ENCODE measurements around the gene SFTA2. TPM values are rescaled to one million over a fixed set of nuclear protein-coding genes. Genes with fewer than 3 reads are reported as not detected.
A peak's percentile ranks its signal among the peaks of the same experiment; 100 is the strongest.
"Not testable (repeated sequence)": the region's sequence is repeated elsewhere in the genome, so short reads cannot be mapped to it uniquely, and the experiment has no call there.

SFTA2 gene
- total RNA-seq, 1 donor from 2014 or later = not detected

DNA sequence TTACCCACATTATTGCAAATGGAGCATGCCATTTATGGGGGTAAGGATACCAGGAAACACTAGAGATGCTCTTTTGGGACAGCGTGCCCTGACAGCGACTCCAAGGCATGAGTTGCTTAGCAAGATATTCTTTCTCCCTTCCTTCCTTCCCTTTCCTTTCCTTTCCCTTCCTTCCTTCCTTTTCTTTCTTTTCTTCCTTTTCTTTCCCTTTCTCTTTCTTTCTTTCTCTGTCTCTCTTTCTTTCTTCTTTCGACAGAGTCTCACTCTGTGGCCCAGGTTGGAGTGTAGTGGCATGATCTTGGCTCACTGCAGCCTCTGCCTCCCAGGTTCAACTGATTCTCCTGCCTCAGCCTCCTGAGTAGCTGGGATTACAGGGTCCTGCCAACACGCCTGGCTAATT, 12.1 kb upstream of the SFTA2 start:
- no peak for DNase-seq (ENCODE audit: low spot score)

DNA sequence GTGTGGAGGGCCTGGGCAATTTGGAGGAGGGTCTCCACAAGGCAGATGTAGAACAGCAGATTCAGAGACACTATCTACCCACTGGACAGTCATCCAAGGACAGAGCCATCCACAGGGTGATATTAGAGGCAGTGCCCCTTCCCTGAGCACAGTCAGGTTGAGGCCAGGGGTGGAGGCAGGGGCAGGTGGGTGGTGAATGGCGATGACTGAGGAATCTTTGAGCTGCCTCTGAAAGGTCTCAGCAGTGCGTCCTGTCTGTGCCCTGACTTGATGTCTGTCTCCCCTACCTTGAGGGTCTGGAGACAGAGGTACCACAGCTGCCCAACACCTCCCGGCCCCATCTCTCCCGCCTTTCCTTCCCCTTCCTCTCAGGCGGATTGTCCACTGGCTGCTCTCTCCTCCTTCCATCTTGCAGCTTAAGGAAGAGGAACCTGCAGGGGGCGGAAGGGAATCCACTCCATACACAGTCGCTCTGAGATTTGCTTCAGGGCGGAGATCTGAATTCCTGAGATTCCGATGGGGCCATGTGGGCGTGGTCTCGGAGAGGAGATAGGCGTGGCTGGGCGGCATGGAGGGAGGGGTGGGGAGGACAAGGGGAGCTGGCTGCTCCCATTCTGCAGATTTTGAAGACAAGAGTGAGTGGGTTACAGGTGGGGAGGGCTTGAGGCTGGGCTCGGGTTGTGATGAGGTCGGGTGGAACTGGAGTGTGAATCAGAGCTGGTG, 10.5 kb upstream of the SFTA2 start:
- DNase-seq (ENCODE audit: low spot score) = no peak

DNA sequence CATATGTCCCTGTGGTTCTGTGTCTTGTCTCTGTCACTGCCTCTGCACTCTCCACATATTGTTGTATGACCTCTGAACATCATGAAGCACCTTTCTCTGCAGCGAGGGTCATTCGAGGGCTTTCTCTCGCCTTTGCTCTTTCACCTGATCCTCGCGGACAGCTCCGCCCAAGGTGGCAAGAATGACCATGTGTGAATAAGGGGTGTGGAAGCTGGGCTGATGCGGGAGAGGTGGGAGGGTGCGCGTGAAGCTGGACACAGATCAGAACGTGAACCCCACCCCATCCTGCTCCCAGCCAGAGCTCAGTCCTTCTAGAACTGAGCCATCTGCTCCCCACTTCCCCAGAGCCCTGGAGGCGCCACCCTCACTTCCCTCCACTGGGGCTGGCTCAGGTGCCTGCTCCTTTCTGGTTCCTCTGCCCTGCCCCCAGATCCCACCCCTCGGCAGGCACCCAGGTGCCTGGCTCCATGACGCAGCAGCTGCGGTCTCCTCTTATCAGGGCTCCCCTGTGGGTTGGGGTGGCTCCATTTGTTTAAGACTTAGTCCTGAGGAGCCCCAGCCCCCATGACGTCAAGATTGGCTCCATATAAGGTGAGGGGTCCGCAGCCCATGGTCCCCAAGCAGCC, 8.5 kb upstream of the SFTA2 start, which contains the start of gene MUCL3:
Gene MUCL3 (plus strand): TSS at position 613 of the 626 bp plus-strand sequence. CDS start 27 bp downstream, outside the sequence.
- no peak for DNase-seq (ENCODE audit: low spot score)

DNA sequence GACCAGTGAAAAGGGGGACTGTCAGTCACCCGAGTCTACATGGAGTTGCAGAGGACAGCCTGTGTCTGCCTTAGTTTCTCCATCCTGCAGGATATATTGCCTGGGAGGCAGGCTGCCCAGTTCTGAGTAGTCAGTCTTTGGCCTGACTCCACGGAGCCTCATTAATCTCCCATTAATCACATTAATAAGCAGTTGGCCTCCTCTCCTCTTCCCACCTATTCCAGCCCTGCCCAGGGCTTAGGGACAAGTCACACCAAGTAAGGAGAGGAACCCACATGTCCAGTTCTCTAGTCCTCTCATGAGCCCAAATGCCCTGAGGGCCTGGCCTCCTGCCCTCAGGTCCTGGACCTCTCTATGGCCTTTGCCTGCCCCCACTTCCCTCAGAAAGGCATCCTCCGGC, 7.5 kb upstream of the SFTA2 start:
- no peak for DNase-seq (ENCODE audit: low spot score)

DNA sequence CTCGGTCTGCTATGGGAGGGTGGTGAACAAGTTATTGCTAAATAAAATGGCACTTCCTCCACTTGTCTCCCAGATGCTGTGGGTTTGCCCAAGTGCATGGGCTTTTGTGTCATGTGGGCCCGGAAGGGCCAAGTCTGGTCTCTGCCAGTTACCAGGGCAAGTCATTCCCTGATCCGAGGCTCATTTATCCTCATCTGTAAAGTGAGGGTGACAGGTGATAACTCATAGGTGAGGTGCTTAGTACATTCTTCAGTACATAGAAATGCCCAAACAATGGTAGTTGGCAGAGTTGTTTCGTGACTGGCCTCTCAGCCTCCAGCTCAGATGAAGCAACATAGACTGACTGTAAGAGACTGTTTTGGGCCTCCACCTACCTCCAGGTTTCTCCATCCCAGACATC, 6.8 kb upstream of the SFTA2 start:
- no peak for DNase-seq (ENCODE audit: low spot score)

DNA sequence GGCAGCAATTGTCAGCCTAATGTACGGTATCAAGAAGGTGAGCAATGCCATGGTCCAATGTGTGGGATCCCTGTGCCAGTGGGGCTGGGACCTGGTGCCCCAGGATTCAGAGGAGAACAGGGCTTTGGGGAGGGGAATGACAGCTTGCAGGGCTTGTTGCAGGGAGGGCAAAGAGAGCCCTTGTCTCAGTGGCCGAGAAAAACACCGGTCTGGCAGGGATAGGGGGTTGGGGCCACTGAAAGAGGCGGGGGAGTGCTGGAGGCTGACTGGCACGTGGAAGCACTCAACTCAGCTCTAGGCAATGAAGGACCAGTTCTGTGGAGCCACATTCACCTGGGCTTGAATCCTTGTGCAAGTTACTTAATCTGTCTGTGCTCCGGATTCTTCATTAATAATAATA, 5.3 kb upstream of the SFTA2 start:
- no peak for DNase-seq (ENCODE audit: low spot score)

DNA sequence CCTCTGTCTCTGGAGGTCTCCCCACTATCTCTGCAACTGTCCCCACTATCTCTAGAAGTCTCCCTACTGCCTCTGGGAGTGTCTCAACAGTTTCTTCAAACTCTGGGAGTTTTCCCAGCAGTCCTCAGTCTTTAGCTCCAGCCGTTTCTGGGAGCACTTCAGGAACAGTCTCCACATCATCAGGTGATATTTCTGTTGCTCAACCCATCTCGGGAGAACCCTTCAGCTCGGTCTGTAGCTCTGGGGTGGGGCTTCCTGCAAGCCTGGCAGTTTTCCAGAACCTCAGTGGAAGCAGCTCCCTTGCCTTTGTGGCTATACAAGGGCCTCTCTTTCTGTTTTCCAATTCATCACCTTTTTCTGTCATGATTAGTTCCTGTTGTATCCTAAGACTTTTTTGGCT, 3.0 kb upstream of the SFTA2 start:
- no peak for DNase-seq (ENCODE audit: low spot score)

DNA sequence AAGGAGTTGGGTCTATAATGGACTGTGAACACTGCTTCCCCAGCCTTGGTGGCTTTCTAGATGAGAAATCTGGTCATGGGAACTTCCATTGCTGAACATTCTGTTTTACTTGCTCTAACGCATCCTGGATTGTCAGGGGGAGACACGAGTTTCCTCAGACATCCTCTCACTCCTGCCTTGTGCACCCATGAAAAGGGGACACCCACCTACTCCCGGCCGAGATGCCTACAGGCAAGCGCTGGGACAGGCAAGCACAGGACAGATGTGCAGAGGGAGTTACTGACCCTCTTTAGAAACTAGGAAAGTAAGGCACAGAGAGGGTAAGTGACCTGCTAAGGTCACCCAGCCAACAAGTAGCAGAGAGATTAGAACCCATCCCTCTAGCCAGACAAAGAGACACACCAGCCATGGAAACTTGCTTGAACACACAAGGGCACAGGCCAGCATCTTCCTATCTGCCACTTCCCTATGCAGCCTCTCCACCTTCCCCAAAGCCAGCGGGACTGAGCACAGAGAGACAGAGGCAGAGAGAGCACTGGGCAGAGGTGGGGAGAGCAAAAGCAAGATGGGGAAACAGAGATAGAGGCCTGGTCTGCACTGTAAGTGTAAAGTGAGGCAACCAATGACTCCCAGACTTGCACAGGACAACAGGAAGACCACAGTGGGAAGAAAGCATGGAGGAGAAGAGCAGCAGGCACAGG, 845 bp upstream of the SFTA2 start:
- DNase-seq (ENCODE audit: low spot score) = no peak

DNA sequence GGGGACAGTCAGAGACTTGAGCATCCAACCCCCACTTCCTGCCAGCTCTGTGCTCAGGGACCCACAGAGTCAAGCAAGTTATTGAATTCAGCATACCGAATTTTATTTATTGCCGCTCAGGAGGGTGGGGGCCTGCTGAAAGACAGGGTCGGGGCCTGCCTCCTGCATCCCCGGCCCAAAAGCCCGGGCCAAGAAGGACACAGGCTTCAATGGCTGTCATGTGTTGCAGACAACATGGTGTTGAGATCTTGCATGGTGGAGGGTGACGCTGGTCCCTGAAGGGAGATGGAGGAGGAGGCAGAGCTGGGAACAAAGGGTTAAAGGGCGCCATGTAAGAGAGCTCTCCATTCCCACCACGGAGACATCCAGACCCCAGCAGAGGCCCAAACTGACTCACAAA, 698 bp downstream of the SFTA2 start:
- no peak for DNase-seq (ENCODE audit: low spot score)

DNA sequence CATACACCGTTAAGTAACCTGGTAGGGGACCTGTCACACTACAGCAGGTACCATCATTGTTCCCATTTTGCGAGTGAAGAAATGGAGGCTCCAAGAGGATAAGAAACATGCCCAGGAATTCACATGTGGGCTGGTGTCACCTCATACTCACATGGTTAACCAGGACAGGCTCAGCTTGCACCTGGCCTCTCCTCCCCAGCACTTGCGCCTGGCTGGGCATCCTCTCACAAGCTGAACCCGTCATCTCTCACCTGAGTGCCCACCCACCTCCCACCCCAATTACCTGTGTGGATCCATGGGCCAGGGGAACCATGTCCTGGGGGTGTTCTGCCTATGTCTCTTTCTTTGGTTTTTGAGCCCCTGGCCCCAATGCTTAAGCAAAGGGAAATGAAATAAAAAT, 1.5 kb downstream of the SFTA2 start:
- no peak for DNase-seq (ENCODE audit: low spot score)

DNA sequence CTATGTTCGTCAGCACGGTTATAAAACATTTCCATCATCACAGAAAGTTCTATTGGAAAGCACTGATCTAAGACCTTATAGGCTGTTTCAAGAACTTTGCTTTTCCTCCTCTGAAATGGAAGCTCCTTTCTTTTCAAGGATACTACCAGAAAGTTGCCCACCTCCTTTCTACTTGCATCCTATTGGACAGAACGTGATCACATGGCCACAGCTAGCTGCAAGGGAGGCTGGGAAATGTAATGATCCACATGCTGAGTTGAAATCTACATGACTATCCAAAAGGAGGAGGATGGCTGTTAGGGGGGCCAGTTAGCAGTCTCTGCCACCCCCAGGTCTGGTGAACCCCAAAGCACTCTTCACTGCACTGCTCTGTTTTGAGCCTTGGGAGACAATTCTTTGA, 3.3 kb downstream of the SFTA2 start:
- no peak for DNase-seq (ENCODE audit: low spot score)

DNA sequence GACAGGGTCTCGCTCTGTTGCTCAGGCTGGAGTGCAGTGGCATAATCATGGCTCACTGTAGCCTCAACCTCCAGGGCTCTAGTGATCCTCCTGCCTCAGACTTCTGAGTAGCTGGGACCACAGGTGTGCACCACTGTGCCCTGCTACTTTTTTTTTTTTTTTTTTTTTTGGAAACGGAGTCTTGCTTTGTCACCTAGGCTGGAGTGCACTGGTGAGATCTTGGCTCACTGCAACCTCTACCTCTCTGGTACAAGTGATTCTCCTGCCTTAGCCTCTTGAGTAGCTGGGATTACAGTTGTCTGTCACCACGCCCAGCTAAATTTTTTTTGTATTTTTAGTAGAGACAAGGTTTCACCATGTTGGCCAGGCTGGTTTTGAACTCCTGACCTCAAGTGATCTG, 4.9 kb downstream of the SFTA2 start:
- not testable (repeated sequence) for DNase-seq (ENCODE audit: low spot score)

DNA sequence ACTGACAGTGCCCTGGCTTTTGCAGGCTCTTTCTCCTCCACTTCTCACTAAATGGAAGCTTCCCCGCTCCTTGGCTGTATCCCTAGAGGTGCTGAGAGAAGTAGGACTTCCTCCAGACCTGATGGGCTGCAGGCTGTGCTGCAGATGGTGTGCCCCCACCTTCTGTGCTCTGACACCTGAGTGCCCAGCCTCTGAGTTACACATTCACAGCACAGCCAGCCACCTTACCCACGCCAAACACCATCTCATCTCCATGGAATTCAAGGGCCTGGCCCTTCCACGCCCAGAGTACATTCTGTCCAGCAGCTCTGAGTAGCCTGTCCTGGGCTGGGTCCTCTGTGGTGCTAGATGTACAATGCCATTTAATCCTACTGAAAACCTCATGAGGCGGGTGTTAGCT, 5.3 kb downstream of the SFTA2 start:
- DNase-seq (ENCODE audit: low spot score) = no peak

DNA sequence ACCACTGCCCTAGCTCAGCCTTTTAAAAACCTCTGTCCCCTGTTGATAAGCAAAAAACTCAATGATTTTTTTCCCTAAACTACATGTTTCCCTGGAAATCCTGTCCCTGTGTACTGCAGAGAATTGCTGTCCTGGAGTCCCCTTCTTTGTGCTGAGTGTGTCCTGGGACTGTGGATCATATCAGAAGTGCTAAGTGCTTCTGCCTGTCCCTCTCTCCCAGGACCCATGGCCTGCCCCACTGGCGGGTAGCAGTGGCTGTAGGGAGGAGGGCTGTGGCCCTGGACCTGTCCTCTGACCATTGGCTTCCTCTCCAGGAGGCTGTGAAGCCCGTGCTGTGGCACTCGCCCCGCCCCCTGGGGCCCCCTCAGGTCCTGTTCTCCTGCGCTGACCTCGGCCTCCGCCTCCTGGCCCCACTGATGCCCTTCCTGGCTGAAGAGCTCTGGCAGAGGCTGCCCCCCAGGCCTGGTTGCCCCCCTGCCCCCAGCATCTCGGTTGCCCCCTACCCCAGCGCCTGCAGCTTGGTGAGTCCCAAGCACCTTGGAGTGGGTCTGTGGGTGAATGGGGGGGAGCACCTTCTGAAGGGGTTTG, 7.8 kb downstream of the SFTA2 start:
- not testable (repeated sequence) for DNase-seq (ENCODE audit: low spot score)

DNA sequence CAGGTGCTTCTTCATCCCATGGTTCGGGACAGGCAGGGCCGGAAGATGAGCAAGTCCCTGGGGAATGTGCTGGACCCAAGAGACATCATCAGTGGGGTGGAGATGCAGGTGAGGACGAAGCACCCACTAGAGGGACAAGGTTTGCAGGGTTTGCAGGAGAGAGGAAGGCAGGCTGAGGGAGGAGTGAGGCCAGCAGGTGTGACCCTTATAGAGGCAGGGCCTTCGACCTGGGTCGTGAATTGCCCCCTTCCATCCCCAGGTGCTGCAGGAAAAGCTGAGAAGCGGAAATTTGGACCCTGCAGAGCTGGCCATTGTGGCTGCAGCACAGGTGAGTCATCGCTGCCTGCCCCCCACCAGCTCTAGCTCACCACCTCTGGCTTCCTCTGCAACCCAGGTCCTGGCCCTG, 9.5 kb downstream of the SFTA2 start:
- no peak for DNase-seq (ENCODE audit: low spot score)

DNA sequence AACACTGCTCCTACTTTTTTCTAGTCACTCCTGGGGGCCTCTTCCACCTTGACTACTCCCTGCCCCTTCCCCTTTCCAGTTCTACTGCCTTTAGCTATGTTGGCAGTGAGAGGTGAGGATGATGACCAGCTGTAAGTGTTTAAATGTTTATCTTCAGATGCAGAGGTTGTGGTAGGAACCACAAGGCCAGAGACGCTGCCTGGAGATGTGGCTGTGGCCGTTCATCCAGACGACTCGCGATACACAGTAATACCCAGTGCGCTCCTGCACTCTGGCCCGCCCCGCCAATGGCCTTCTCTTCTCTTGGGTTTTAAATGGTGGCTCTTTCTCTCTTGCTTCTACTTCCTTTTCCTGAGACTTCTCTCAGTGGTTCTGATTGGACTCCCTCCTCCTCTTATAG, 13.3 kb downstream of the SFTA2 start:
- DNase-seq (ENCODE audit: low spot score) = no peak

DNA sequence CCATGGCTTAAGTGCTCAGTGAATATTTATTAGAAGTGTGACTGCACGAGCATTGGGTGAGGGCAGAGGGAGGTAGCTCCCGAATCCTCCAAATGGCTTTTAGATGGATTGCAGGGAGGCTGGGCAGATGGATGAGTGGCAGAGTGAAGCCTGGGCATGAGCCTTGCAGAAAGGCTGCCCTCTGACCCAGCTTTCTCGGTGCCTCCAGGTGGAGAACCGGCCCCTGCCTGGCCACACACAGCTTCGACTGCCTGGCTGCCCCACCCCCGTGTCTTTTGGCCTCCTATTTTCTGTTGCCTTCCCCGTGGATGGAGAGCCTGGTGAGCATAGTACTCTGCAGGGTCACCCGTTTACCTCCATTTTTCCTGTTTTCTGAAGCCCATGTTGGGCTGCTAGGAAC, 14.5 kb downstream of the SFTA2 start:
- DNase-seq (ENCODE audit: low spot score) = no peak

DNA sequence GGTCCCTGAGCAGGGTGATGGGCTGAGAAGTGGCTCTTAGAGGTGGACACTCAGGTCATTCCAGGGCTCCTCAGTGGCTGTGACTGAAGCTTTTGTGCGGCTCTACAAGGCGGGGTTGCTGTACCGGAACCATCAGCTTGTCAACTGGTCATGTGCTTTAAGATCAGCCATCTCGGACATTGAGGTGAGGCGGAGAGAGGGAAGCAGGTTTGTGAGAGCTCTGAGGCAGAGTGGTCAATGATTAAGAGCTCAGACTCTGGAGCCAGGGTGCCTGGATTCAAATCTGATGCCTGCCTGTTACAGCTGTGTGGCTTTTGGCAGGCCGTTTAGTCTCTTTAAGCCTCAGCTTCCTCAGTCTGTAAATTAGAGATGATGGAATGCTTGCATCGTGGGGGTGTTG, 14.9 kb downstream of the SFTA2 start:
- DNase-seq (ENCODE audit: low spot score) = no peak

DNA sequence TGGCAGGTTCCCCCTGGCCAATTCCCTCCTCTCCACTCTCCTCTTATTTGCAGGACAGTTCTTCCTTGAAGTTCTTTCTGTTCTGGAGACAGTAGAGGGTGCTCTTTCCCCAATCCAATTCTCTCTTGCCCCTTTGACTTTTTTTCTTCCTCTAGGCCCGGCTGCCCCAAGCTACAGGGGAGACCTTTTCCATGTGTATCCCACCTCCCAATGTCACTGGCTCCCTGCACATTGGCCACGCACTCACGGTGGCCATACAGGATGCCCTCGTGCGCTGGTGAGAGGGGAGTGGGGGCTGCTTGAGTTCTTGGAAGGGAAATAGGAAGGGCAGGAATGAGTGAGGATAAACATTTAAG, 16.4 kb downstream of the SFTA2 start:
- no peak for DNase-seq (ENCODE audit: low spot score)

DNA sequence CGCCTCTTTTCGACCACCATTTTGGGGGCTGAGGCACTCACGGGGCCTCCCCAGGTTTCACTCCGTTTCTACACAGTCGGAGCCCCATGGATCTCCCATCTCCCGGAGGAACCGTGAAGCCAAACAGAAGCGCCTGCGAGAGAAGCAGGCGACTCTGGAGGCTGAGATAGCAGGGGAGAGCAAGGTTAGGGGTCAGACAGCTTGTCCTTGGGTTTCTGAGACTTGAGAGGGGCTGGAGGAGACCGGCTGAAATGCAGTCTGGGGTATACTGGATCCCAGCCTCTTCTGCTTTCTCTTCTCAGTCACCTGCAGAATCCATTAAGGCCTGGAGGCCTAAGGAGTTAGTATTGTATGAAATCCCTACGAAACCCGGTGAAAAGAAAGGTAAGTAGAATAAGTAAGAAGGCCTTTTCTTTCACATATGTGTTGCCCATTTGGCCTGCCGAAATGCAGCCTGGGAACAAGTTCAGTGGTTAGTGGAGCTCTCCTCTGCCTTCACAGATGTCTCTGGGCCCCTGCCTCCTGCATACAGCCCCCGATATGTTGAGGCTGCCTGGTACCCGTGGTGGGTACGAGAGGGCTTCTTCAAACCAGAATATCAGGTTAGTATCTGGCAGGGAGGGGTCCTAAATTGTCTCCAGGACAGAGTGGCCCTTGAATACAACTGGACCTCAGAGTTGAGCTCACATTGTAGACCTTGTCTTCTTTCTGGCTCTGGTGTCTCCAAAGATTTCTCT, 16.9 kb downstream of the SFTA2 start:
- no peak for DNase-seq (ENCODE audit: low spot score)

DNA sequence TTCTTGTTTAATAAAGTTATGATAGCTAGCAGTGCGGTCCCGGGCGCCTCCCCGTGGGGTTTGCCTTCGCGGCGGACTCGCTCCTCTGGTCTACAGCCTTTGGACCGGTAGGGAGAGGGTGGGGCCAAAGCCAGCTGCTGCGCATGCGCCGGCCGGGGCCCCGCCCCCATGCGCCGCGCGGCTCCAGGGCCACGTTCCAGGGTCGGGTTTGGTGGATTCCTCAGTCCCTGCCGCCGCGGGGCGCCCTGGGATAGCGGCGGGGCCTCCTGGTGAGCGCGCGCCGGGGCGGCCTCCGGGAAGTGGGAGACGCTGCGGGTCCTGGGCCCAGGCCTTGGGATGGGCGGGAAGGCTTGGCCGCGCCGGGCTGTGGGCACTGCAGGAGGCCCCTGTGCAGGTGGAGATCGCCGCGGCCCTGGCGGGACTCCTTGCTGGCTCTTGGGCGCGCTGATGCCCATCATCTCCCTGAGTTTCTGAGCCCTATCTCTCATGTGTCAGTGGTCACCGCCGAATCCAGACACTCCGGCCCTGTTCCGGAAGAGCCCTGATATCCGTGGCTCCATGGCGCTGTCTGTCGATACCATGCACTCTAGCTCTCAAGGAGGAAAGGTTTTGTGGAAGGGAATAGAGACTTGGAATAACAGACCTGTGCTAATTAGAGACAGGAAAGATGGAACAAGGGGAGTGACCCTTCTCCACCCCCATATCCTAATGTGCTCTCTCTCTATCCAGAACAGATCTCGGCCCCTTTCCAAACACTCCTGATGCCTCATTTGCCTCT, 17.7 kb downstream of the SFTA2 start, which contains the start of gene VARS2:
Gene VARS2 (plus strand): TSS at position 163 of the 778 bp plus-strand sequence. CDS start 599 bp downstream, at position 762.
- peak; percentile 97 for DNase-seq (ENCODE audit: low spot score)

Data from mesenteric fat pad (tissue), 1 donor.